Activated T-cell treated with anti-CD3 and anti-CD28 coated beads, Interleukin-2, amount 50 U/mL, for 48 hours (primary cell): ENCODE results near the gene CALML4.
"Not testable (repeated sequence)": the region's sequence is repeated elsewhere in the genome, so short reads cannot be mapped to it uniquely, and the experiment has no call there.

ENCODE experiments used
- DNase-seq, 2 experiments: peaks; one replicate each; pipeline ENCODE4 v3.0.0-alpha.2; 2020

CALML4 gene

GRCh38 chr15:68207176-68207935 lies 2.2 kb upstream of the CALML4 start:
- no peak for DNase-seq

GRCh38 chr15:68206711-68207151 lies 1.6 kb upstream of the CALML4 start:
- no peak for DNase-seq

- DNase-seq = no peak
Measured at GRCh38 chr15:68205954-68206539, 915 bp upstream of the CALML4 start.

- no peak for DNase-seq
Measured at GRCh38 chr15:68205558-68205944, 419 bp upstream of the CALML4 start.

- DNase-seq = no peak
Measured at GRCh38 chr15:68204361-68204760, 771 bp downstream of the CALML4 start.

- DNase-seq = no peak
Measured at GRCh38 chr15:68203956-68204355, 1.2 kb downstream of the CALML4 start.

GRCh38 chr15:68203486-68203885 lies 1.6 kb downstream of the CALML4 start:
- DNase-seq = no peak

GRCh38 chr15:68202994-68203393 lies 2.1 kb downstream of the CALML4 start:
- not testable (repeated sequence) for DNase-seq

- no peak for DNase-seq
Measured at GRCh38 chr15:68201879-68202261, 3.3 kb downstream of the CALML4 start.

- DNase-seq = no peak
Measured at GRCh38 chr15:68201153-68201878, 3.8 kb downstream of the CALML4 start.

GRCh38 chr15:68200016-68200861 lies 4.9 kb downstream of the CALML4 start:
- no peak for DNase-seq

GRCh38 chr15:68199340-68199739 lies 5.8 kb downstream of the CALML4 start:
- DNase-seq = no peak

GRCh38 chr15:68197661-68198437 lies 7.3 kb downstream of the CALML4 start:
- DNase-seq = no peak

GRCh38 chr15:68197170-68197492 lies 8.0 kb downstream of the CALML4 start:
- no peak for DNase-seq

- no peak for DNase-seq
Measured at GRCh38 chr15:68196445-68197169, 8.5 kb downstream of the CALML4 start.

GRCh38 chr15:68195336-68196112 lies 9.6 kb downstream of the CALML4 start:
- no peak for DNase-seq

GRCh38 chr15:68192804-68193486 lies 12.2 kb downstream of the CALML4 start:
- no peak for DNase-seq

- no peak for DNase-seq
Measured at GRCh38 chr15:68192117-68192516, 13.0 kb downstream of the CALML4 start.

GRCh38 chr15:68191555-68191954 lies 13.6 kb downstream of the CALML4 start:
- DNase-seq = no peak

- no peak for DNase-seq
Measured at GRCh38 chr15:68190048-68190447, 15.1 kb downstream of the CALML4 start.
